ENCODE measurements around the gene NME7. TPM values are rescaled to one million over a fixed set of nuclear protein-coding genes. Genes with fewer than 3 reads are reported as not detected.

NME7 gene
- total RNA-seq, 1 experiment from 2014 or later, result 21.8 TPM

DNA sequence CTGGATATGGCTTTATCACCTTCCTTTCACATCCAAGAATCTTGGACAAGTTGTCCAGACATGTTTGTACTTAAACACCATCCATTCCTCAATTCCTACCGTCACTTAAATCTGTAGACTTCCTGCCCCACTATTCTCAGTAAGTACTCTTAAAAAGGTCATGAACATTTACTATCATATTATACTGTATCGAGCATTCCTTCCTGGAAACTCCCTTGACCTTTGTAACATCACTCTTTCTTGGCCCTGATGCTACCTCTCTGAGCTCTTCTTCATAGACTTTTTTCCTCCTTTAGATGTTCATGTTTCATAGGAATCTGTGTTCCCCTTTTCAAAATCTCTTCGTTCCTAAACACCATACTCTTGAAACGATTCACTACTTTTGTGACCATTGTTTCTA, 15.9 kb upstream of the NME7 start:
- TF ChIP-seq ZBTB33 (IDR thresholded peaks at IDR 0.05; ENCODE audit: extremely low read depth, insufficient replicate concordance, low read length) (no peak), CBX3 (IDR thresholded peaks at IDR 0.05; ENCODE audit: low read depth) (no peak), ZNF274 (IDR thresholded peaks at IDR 0.05; ENCODE audit: low read depth, low read length) (no peak), RAD21 (IDR thresholded peaks at IDR 0.05; ENCODE audit: low read depth) (no peak), EZH2phosphoT487 (IDR thresholded peaks at IDR 0.05; ENCODE audit: borderline replicate concordance) (no peak), FOSL1 (IDR thresholded peaks at IDR 0.05; ENCODE audit: low read depth) (no peak), CEBPB (IDR thresholded peaks at IDR 0.05; ENCODE audit: low read depth) (no peak), SIN3A (IDR thresholded peaks at IDR 0.05; ENCODE audit: low read depth) (no peak), ELF1 (IDR thresholded peaks at IDR 0.05; ENCODE audit: borderline replicate concordance, low read depth) (no peak), POLR2A (IDR thresholded peaks at IDR 0.05; ENCODE audit: borderline replicate concordance, extremely low read depth, insufficient read depth, insufficient read length) (no peak), REST (IDR thresholded peaks at IDR 0.05; ENCODE audit: low read depth) (no peak), POLR2AphosphoS5 (IDR thresholded peaks at IDR 0.05; ENCODE audit: low read depth, low read length) (no peak)
- Histone ChIP-seq H3K4me2 (ENCODE audit: low read length) (no peak overlapping the region), H3K79me2 (ENCODE audit: insufficient read depth, low read length) (no peaks in the 10 kb centered on the region), H3K9me3 (ENCODE audit: control insufficient read depth in 1 of 2, insufficient read depth in 1 of 2, low read depth in 1 of 2, low read length in 2 of 2) (no peaks in the 10 kb centered on the region), H3K4me1 (ENCODE audit: control insufficient read depth in 1 of 2, insufficient read depth in 2 of 2, low read length in 2 of 2) (no peaks in the 10 kb centered on the region), H3K27me3 (ENCODE audit: insufficient read depth, low read length) (no peaks in the 10 kb centered on the region), H3K4me3 (replicated peaks in 1 of 2; ENCODE audit: low read depth in 1 of 2, low read length in 2 of 2) (no peak overlapping the region), H3K9me2 (ENCODE audit: insufficient read depth) (no peaks in the 10 kb centered on the region), H4K20me1 (ENCODE audit: insufficient read depth) (no peaks in the 10 kb centered on the region), H3K9ac (ENCODE audit: low read length) (no peak overlapping the region), H3K36me3 (ENCODE audit: control insufficient read depth in 1 of 2, insufficient read depth in 2 of 2, low read length in 2 of 2) (peaks cover 20 to 41% of the 10 kb centered on the region in 2 experiments), H2AFZ (ENCODE audit: low read depth, low read length, poor library complexity, severe bottlenecking) (no peak overlapping the region), H3K27ac (ENCODE audit: low read depth, low read length) (no peak overlapping the region)
- intact Hi-C loops (cut with micrococcal nuclease), result no loop called here
- BruUV-seq (replicated peaks), result no TSS peak
- DNase-seq (ENCODE audit: low read depth, low spot score), result no peak
- RAD21 ChIA-PET (ENCODE audit: low non-redundant PET in 1 of 2, low total read pairs in 2 of 2, uncharacterized antibody in 2 of 2, unreplicated experiment in 2 of 2), result no interaction called here
- no peak for ATAC-seq
- CTCF ChIA-PET, result no interaction called here
- POLR2A ChIA-PET, result no interaction called here
